Measurements from ENCODE around the gene FGFR2. TPM values are rescaled to one million over a fixed set of nuclear protein-coding genes. Genes with fewer than 3 reads are reported as not detected.

The FGFR2 gene
- total RNA-seq, 2 experiments from 2014 or later = not detected

DNA sequence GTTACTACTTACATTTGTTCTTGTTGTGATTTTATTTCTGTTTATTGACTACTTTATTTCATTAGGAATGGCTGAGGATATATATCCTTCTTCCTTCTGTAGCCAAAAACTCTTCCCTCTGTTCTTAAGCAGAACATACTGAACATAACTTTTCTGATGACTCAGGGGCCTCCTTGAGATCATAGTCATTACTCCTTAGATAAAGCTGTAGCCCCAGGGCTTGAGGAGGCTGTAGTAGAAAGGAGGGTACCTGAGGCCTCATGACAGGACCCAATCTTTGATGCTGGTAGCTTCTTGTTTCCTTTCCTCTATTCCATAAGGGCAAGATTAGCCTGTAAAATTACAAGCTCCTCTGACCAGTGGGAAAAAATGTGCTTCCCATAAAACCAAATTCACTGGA lies 41.2 kb upstream of the FGFR2 start:
- no peak for TF ChIP-seq CTCF (IDR thresholded peaks at IDR 0.05)
- ChIA-PET POLR2A (no interaction called here), CTCF (no interaction called here)
- H3K4me3 Mint-ChIP-seq = no peak overlapping the region
- peaks cover 3% of the 10 kb centered on the region for H3K9me3 Mint-ChIP-seq
- intact Hi-C loops (cut with micrococcal nuclease) = no loop called here
- no peaks in the 10 kb centered on the region for H3K36me3 Mint-ChIP-seq (ENCODE audit: low read depth)
- ATAC-seq (no peak), DNase-seq (no peak)
- no peaks in the 10 kb centered on the region for H3K4me1 Mint-ChIP-seq (ENCODE audit: low read depth)
- no peak overlapping the region for H3K27ac Mint-ChIP-seq
- no peaks in the 10 kb centered on the region for H3K27me3 Mint-ChIP-seq

DNA sequence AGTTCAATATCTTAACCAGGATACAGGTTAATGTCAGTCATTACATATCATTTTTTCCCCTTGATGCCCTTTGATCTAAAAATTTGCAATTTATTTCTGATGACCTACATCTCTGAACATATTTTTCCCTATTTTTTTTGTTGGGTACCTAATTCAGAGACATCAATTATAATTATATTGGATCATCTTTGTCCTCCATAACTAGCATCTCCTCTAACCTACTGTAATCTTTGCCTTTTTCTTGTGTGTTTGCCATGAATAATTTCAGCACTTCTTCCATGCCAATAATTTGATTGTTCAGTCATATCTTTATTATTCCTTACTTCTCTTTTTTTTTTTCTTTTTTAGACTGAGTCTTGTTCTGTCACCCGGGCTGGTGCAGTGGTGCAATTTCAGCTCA lies 39.2 kb upstream of the FGFR2 start:
- no peak for TF ChIP-seq CTCF (IDR thresholded peaks at IDR 0.05)
- Mint-ChIP-seq H3K36me3 (ENCODE audit: low read depth) (no peaks in the 10 kb centered on the region), H3K27ac (no peak overlapping the region), H3K9me3 (peaks cover 3% of the 10 kb centered on the region), H3K4me3 (no peak overlapping the region), H3K27me3 (no peaks in the 10 kb centered on the region), H3K4me1 (ENCODE audit: low read depth) (no peaks in the 10 kb centered on the region)
- CTCF ChIA-PET = no interaction called here
- DNase-seq = no peak
- ATAC-seq = no peak
- intact Hi-C loops (cut with micrococcal nuclease) = no loop called here
- POLR2A ChIA-PET = no interaction called here

DNA sequence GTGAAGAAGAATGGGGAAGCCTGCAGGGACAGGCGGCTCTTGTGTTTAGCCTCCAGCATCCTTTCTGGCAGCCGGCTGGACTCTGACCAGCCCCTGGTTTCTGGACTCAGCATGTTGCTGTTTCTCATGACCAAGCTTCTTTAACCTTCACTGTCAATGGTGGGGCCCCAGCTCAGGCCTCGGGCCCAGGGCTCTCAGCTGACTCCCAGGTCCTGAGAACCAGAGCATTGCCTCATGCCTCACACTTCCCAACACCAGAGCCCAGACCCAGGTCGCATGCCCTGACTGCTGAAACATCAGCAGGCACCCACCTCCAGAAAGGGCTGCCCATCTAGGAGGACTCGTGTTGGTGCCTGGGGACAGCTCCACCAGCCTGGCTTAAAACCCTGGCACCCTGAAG lies 34.8 kb upstream of the FGFR2 start:
- no peak for TF ChIP-seq CTCF (IDR thresholded peaks at IDR 0.05)
- intact Hi-C loops (cut with micrococcal nuclease) = no loop called here
- Mint-ChIP-seq H3K4me1 (ENCODE audit: low read depth) (no peaks in the 10 kb centered on the region), H3K27ac (no peak overlapping the region), H3K36me3 (ENCODE audit: low read depth) (no peaks in the 10 kb centered on the region), H3K27me3 (no peaks in the 10 kb centered on the region), H3K9me3 (peaks cover under 1% of the 10 kb centered on the region), H3K4me3 (no peak overlapping the region)
- no peak for ATAC-seq
- ChIA-PET POLR2A (interaction anchor here (0.6 kb wide), 1 partner anchor 87 kb away, joined by 3 read pairs; no protein-coding TSS in a partner anchor), CTCF (no interaction called here)
- DNase-seq = no peak

DNA sequence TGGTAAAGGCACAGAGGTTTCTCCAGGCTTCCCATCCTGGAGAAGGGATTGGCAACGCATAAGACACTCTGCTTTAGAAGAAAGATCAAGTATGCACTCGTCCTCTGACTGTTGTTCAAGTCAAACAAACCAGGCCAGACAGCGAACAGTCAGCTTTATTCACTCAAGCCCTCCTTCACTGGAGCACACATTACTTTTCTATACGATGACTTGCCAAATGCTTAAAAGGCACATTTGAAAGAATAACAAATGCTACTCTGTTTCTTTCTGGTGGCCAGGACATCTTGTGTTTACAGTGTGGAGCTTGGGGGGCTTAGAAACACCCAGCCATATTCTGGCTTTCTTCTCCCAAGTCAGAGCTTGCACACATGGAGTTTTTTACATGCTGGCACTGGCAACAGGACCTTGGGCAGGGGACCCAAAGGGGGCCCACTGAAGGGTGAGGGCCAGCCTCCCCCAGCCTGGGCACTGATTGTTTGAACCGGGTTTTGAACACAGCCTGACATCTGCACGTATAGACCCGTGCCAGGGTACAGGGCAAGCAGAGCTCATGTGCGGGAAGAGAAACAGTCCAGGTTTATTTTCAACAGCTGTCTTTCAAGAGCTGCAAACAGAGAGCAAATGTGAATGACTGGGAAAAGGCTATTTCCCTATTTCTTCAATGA lies 33.3 kb upstream of the FGFR2 start:
- no peak for ATAC-seq
- H3K9me3 Mint-ChIP-seq = no peaks in the 10 kb centered on the region
- no peaks in the 10 kb centered on the region for H3K4me1 Mint-ChIP-seq (ENCODE audit: low read depth)
- no peak overlapping the region for H3K4me3 Mint-ChIP-seq
- H3K36me3 Mint-ChIP-seq (ENCODE audit: low read depth) = no peaks in the 10 kb centered on the region
- no peak for TF ChIP-seq CTCF (IDR thresholded peaks at IDR 0.05)
- H3K27ac Mint-ChIP-seq = no peak overlapping the region
- ChIA-PET POLR2A (no interaction called here), CTCF (no interaction called here)
- H3K27me3 Mint-ChIP-seq = no peaks in the 10 kb centered on the region
- DNase-seq = no peak
- intact Hi-C loops (cut with micrococcal nuclease) = no loop called here

GRCh38 chr10:121628859-121629258 lies 30.6 kb upstream of the FGFR2 start:
- ChIA-PET CTCF (no interaction called here), POLR2A (no interaction called here)
- no peak overlapping the region for H3K4me3 Mint-ChIP-seq
- H3K36me3 Mint-ChIP-seq (ENCODE audit: low read depth) = no peaks in the 10 kb centered on the region
- no peak for ATAC-seq
- intact Hi-C loops (cut with micrococcal nuclease) = no loop called here
- H3K27me3 Mint-ChIP-seq = no peaks in the 10 kb centered on the region
- no peak for TF ChIP-seq CTCF (IDR thresholded peaks at IDR 0.05)
- no peak overlapping the region for H3K27ac Mint-ChIP-seq
- H3K4me1 Mint-ChIP-seq (ENCODE audit: low read depth) = no peaks in the 10 kb centered on the region
- no peaks in the 10 kb centered on the region for H3K9me3 Mint-ChIP-seq
- DNase-seq = no peak

Data from activated CD8-positive, alpha-beta T cell treated with anti-CD3 and anti-CD28 coated beads for 36 hours (primary cell).